ENCODE results near the gene HTR3E. TPM values are rescaled to one million over a fixed set of nuclear protein-coding genes. Genes with fewer than 3 reads are reported as not detected.
A peak's percentile ranks its signal among the peaks of the same experiment; 100 is the strongest.
"Not testable (repeated sequence)": the region's sequence is repeated elsewhere in the genome, so short reads cannot be mapped to it uniquely, and the experiment has no call there.

The HTR3E gene
- total RNA-seq, 1 donor, result not detected

DNA sequence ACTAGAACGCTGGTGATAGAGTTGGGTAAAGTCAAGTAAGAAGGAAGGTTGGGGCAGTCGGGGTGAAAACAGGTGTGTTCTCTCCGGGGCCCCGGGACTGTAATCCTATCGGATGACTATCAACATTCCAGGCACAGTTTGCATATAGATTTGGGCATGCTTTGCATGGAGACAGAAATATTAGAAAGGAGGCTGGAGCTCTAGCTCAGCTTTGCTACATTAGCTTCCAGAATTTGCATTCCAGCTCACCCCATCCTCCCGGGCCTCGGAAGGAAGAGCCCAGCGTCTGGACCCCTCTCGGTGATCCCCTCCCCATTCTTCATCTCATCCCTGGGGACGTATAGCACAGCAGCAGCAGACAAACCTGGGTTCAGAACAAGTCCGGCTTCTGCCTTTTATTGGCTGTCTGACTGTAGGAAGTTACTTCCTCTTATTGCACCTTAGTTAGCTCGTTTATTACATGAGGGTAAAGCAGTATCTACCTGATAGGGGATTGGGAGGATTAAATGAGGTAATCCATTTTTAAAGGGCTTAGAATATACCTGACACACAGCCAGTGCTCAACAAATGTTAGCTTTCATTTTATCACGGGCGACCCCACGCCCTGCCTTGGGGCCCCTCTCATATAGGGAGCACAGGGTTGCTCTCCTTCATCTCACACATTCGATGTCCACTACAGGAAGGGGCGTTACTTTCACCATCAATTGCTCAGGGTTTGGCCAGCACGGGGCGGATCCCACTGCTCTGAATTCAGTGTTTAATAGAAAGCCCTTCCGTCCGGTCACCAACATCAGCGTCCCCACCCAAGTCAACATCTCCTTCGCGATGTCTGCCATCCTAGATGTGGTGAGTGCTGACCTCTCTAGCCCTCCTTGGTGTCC is 3.2 kb downstream of the HTR3E start:
- no peak for DNase-seq (ENCODE audit: low read depth in 2 of 3, low spot score in 2 of 3)

GRCh38 chr3:184110316-184110725 is 13.5 kb downstream of the HTR3E start:
- DNase-seq (ENCODE audit: low read depth in 2 of 3, low spot score in 2 of 3), result no peak

- DNase-seq (ENCODE audit: low read depth in 2 of 3, low spot score in 2 of 3), result no peak
Measured at GRCh38 chr3:184116017-184116416, 19.2 kb downstream of the HTR3E start.

DNA sequence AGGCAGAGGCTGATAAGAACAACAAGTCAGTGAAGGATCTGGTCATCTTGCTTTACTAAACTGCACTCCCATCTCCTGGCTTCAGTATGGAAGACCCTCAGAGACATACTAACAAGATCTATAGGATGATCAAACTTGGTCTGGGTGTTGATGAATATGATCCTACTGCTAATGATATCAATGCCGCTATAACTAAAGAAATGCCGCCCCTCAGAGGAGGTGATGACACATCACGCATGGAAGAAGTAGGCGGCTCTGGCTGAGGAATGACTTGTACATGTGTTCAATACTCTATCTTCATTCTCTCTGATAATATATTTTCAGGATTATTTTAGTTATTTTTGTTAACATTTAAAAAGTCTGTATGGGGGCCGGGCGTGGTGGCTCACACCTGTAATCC is 20.8 kb downstream of the HTR3E start:
- peak in 1 of 3 donors; percentile 39 for DNase-seq (ENCODE audit: low read depth in 2 of 3, low spot score in 2 of 3)

DNA sequence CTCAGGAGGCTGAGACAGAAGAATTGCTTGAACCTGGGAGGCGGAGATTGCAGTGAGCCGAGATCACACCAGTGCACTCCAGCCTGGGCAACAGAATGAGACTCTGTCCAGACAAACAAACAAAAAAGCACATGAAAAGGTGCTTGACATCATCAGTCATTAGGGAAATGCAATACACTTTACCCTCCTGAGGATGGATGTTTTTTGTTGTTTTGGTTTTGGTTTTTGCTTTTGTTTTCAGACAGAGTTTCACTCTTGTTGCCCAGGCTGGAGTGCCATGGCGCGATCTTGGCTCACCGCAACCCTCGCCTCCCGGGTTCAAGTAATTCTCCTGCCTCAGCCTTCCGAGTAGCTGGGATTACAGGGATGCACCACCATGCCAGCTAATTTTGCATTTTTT is 24.2 kb downstream of the HTR3E start:
- not testable (repeated sequence) for DNase-seq (ENCODE audit: low read depth in 2 of 3, low spot score in 2 of 3)

- no peak for DNase-seq (ENCODE audit: low read depth in 2 of 3, low spot score in 2 of 3)
Measured at GRCh38 chr3:184126006-184126405, 29.1 kb downstream of the HTR3E start.

DNA sequence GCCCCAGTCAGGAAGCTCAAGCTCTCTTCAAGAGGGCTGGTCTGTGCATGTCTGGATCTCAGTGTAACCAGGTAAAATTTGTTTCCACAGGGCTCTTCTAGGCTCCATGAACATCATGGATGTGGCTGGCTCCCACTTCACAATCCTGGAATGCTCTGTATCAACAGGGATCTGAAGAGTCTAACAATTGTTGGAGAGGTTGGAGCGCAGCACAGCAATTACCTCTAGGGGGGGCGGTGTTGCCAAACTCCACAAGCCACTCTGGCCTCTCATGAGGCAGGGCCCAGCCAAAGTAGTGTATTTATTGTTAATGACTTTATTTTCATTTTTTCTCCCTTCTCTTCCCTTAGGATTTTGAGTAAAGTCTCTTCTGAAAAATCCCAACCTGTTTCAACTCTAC is 32.1 kb downstream of the HTR3E start:
- DNase-seq (ENCODE audit: low read depth in 2 of 3, low spot score in 2 of 3), result peak in 1 of 3 donors; percentile 21

GRCh38 chr3:184132945-184133344 is 36.1 kb downstream of the HTR3E start:
- no peak for DNase-seq (ENCODE audit: low read depth in 2 of 3, low spot score in 2 of 3)

- DNase-seq (ENCODE audit: low read depth in 2 of 3, low spot score in 2 of 3), result peak in 2 of 3 donors; percentile 58 to 67
Measured at GRCh38 chr3:184133840-184134745, 37.2 kb downstream of the HTR3E start.

DNA sequence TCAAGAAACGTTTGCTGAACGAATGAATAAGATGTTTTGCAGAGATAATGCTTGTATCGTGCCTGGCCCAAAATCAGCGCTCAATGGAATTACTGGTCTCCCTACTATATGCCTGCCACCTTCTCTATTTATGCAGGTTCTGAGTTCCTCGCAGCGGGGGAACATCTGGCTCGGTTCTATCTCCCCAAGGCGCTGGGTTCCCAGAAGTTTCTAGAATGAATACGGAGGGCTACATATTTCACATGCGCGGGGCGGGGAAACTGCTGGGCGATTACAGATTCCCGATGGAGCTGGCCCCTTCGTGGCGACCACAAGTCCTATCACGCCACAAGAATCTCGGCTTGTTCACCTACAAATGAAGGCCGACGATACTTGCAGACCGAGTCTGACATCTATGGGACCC is 37.9 kb downstream of the HTR3E start:
- DNase-seq (ENCODE audit: low read depth in 2 of 3, low spot score in 2 of 3), result peak in 1 of 3 donors; percentile 24

DNA sequence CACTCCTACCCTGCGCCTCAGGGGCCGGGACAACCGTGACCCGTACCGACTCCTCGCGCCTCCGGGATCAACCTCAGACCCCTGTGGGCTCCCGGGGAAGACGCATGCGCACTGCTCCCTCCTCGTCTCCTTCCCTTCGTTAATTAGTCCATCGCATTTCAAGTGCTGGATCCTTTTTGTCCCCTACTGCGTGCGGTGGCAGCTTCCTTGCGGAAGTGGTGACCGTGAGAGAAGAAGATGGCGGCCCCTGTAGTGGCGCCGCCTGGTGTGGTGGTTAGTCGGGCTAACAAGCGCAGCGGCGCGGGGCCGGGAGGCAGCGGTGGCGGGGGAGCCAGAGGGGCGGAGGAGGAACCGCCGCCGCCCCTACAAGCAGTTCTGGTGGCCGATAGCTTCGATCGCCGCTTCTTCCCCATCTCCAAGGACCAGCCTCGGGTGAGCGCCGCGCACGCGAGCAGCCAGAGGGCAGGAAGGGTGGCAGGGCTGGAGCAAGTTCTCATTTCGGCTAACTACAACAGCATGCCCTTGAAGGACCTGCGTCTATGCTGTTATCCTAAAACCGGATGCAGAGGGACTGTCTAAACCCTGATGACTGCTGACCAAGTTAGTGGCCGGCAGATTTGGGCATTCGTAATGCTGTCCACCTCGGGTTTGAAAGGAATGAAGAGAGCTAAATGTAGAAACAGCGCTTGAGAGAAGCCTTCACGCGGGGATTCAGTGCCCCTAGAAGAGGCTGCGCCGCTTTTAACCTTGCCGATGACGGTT is 38.5 kb downstream of the HTR3E start, which contains the start of gene EIF2B5:
EIF2B5 (plus strand) TSS at position 210 of the 762 bp plus-strand sequence; CDS start at position 238, 28 bp downstream.
- DNase-seq (ENCODE audit: low read depth in 2 of 3, low spot score in 2 of 3), result peak; percentile 77 to 96 (median 96)

DNA sequence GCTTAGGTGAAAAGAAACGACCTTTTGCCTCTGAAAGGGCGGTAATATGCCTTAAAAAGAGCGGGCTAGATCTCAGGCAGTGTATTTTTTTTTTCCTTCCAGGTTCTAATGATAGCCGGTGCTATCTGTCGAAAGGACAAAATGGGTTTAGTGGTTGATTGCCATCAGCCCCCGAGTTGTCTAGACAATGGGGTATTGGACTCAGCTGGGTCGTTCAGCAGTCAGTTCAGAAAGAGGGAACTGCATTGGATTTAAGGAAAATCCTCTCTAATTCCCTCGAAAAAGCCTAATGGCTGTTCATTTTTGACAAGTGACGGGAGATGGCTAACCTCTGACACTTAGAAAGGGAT is 39.0 kb downstream of the HTR3E start:
- no peak for DNase-seq (ENCODE audit: low read depth in 2 of 3, low spot score in 2 of 3)

- DNase-seq (ENCODE audit: low read depth in 2 of 3, low spot score in 2 of 3), result no peak
Measured at GRCh38 chr3:184140436-184140835, 43.6 kb downstream of the HTR3E start.

DNA sequence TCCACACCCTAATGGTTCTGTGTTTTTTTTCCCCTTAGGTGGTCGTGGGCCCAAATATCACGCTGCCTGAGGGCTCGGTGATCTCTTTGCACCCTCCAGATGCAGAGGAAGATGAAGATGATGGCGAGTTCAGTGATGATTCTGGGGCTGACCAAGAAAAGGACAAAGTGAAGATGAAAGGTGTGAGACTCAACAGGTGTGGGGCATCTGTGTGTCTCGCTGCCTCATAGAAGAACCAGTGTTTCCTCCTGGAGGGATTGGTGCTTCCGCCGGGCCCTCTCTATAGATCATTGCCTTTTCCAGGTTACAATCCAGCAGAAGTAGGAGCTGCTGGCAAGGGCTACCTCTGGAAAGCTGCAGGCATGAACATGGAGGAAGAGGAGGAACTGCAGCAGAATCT is 45.3 kb downstream of the HTR3E start:
- no peak for DNase-seq (ENCODE audit: low read depth in 2 of 3, low spot score in 2 of 3)

DNA sequence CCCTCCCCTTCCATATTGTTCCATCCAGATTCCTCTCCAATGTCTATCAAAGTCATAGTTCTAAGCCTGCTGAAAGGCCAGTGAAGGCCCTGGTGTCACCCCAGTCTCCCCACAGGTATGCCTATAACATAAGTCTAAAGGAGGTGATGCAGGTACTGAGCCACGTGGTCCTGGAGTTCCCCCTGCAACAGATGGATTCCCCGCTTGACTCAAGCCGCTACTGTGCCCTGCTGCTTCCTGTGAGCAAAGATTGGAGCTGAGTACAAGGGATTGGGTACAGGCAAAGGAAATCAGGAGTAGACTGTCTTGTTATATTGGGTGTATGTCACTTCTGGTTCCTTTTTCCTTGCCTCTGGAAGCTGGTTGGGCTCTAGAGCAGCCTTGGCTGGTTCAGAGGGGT is 46.5 kb downstream of the HTR3E start:
- DNase-seq (ENCODE audit: low read depth in 2 of 3, low spot score in 2 of 3), result no peak

- DNase-seq (ENCODE audit: low read depth in 2 of 3, low spot score in 2 of 3), result no peak
Measured at GRCh38 chr3:184144505-184144904, 47.6 kb downstream of the HTR3E start.

DNA sequence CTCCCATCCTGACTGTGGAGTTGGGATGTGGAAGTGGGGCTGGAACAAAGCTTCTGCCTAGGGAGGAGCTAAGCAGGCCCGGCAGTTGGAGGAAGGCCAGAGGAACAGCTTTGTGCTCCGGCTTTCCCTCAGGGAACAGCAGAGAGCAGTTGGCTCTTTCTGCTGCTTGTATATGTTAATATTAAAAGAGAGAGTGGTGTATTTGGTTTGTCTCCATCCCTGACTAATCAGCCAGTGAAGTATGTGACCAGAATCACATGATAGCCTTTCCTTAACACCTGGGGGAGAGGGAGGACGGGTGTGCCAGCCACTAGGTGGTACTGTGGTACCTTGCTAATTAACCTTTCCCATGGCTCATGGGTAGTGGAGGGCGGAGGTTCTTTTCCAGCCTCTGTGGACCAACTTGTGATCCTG is 48.3 kb downstream of the HTR3E start:
- DNase-seq (ENCODE audit: low read depth in 2 of 3, low spot score in 2 of 3), result peak in 2 of 3 donors; percentile 42 to 54

DNA sequence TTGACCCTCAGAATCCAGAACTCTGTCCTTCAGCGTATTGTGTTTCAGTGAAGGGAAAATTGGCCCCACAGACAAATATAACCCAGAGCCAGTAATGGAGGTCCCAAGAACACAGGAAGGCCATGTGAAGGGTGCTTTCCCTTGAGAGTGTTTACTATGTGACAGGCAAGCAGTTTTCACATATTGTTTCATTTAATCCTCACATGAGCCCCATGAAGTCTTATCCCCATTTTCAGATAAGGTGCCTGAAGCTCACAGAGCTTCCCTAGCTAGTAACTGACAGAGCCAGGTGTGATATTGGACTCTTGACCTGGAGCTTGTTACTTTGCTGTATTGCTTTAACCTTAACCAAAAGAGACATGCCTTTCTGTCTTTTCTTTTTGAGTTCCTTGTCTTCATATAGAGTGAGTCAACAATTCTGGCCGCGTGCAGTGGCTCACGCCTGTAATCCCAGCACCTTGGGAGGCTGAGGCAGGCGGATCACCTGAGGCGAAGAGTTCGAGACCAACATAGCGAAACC is 48.9 kb downstream of the HTR3E start:
- DNase-seq (ENCODE audit: low read depth in 2 of 3, low spot score in 2 of 3), result no peak

- no peak for DNase-seq (ENCODE audit: low read depth in 2 of 3, low spot score in 2 of 3)
Measured at GRCh38 chr3:184148076-184148475, 51.2 kb downstream of the HTR3E start.

DNA sequence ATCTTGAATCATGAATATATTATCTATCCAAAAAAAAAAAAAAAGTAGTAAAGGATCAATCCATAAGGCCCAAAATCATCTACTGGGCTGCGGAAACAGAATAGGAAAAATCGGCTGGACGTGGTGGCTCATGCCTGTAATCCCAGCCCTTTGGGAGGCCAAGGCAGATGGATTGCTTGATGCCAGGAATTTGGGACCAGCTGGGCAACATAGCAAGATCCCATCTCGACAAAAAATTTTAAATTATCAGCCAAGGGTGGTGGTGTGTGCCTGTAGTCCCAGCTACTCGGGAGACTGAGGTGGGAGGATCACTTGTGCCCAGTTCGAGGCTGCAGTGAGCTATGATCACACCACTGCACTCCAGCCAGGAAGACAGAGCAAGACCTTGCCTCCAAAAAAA is 52.3 kb downstream of the HTR3E start:
- DNase-seq (ENCODE audit: low read depth in 2 of 3, low spot score in 2 of 3), result no peak

All from hematopoietic multipotent progenitor cell (in vitro differentiated cells).